Occipital lobe (tissue), 2 donors: ENCODE measurements around the gene SPATA32. TPM values are rescaled to one million over a fixed set of nuclear protein-coding genes. Genes with fewer than 3 reads are reported as not detected.

Source experiments
- DNase-seq: peaks from one replicate; lab custom pipeline; 2025; lab: John Stamatoyannopoulos, UW
- total RNA-seq: library from RNA; depleted of rRNA; stranded (reverse); fragments of >200 nt; gene quantifications from one replicate; pipeline ENCODE4 v1.2.3, GENCODE V29; 2014

Gene SPATA32
- total RNA-seq, 1 donor from 2014 or later: not detected

DNA sequence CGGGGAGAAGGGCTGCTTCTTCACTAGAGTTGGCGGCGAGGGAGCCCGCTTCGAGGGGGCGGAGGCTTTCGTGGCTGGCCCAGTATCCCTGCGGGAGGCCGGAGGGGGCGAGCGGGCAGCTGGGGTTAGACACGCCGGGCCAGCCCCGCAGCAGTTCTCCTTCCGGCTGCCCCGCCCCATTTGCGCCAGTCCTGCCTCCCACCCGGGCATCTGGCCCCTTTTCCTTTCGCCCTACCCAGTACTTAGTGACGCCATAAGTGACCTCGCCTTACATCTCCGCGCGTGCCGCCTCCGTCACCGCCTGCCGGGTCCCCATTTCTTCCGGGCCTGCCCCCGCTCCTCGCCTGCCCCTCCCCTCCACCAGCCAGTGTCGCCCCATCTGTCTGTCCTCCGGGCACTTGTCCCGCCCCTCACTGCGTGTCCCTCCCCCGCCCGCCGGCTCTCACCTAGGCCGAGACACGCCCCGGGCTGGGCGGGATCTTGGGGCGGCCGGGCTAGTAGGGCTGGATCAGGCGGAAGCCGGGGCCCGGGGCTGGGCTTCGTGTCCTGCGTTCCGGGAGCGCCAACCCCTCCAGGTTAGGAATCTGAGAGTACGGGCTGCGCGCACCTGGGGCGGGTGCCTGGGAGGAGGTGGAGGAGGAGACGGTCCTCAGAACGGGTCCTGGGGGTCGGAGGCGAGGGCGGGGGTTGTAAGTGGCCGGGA, 14.3 kb downstream of the SPATA32 start:
- peak; percentile 68 for DNase-seq

DNA sequence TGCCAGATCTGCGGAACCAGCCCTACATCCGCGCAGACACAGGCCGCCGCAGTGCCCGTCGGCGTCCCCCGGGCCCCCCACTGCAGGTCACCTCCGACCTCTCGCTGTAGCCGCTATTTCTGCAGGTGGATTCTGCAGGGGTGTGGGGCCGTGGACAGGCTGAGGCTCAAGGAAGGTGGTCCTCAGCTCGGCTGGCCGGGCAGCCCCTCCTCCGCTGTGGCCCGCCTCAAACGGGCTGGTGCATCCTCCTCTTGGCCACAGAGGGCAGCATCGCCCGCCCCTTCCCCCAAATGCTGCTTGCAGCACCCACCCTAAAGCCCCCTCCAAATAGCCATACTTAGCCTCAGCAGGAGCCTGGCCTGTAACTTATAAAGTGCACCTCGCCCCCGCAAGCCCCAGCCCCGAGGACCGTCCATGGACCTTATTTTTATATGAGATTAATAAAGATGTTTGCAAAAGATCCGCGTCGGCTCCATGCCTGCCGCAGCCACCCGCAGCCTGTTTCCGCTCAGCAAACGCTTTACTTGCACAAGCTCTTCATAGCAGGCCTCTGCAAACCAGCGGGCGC, 14.9 kb downstream of the SPATA32 start:
- no peak for DNase-seq

DNA sequence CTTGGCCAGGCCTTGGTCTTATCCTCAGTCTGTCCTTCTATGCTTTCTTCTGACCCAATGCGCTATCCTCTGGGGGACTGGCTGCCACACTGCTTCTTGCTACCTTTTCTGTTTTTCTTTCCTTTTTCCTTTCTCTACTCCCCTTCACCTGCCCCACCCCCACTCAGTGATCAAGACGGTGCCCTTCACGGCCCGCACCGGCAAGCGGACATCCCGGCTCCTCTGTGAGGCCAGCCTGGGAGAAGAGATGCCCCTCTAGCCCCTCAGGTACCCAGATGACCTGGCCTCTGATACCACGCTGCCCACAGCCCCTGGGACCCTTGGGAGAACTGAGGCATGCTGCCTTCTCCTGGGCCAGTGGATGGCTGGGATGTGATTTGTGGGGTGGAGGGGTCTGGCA, 15.6 kb downstream of the SPATA32 start:
- DNase-seq: no peak

DNA sequence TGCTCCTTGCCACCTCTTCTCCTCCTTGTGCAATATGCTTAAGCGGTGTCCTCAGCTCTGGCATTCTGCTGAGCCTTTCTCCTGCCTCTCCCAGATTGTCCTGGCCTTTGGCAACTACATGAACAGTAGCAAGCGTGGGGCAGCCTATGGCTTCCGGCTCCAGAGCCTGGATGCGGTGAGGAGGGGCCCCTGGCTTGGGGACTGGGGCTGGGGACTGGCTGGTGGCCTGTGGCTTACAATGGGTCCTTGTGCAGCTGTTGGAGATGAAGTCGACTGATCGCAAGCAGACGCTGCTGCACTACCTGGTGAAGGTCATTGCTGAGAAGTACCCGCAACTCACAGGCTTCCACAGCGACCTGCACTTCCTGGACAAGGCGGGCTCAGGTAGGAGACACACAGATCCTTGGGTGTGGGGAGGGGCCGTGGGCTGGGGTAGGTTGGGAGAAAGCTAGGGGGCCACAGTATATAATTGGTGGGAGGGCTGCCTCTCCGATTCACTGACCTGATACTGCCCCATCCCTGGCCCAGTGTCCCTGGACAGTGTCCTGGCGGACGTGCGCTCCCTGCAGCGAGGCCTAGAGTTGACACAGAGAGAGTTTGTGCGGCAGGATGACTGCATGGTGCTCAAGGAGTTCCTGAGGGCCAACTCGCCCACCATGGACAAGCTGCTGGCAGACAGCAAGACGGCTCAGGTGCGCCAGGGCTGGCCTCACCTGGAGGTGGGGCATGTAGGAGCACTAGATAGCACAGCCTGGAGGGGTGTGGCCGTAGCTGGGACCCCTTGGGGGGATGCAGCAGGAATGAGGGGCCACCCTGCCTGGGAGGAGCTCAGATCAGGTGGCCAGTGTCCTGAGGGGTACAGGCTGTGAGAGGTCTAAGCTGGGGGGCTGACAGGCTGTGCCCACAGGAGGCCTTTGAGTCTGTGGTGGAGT, 16.9 kb downstream of the SPATA32 start:
- DNase-seq: no peak

DNA sequence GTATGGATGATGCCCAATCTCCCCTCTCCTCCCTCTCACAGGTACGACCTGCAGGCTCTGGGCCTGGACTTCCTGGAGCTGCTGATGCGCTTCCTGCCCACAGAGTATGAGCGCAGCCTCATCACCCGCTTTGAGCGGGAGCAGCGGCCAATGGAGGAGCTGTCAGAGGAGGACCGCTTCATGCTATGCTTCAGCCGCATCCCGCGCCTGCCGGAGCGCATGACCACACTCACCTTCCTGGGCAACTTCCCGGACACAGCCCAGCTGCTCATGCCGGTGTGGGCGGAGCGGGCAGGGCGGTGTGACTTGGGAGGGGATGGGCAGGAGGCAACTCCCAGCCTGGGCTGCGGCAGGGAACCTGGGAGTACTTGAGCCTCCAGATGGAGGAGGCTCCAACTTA, 18.1 kb downstream of the SPATA32 start:
- no peak for DNase-seq

DNA sequence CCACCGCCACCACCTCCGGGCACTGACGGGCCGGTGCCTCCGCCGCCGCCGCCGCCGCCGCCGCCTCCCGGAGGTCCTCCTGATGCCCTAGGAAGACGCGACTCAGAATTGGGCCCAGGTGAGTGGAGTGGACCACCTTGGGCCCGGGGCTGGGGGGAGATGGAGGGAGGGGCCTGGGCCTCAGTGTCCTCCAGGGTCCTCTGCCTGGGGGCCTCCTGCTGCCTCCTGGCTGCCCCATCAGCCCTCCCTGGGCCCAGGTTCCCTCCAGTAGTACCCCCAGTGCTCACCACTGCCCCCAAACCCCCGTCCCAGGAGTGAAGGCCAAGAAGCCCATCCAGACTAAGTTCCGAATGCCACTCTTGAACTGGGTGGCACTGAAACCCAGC, 19.9 kb downstream of the SPATA32 start:
- DNase-seq: no peak

DNA sequence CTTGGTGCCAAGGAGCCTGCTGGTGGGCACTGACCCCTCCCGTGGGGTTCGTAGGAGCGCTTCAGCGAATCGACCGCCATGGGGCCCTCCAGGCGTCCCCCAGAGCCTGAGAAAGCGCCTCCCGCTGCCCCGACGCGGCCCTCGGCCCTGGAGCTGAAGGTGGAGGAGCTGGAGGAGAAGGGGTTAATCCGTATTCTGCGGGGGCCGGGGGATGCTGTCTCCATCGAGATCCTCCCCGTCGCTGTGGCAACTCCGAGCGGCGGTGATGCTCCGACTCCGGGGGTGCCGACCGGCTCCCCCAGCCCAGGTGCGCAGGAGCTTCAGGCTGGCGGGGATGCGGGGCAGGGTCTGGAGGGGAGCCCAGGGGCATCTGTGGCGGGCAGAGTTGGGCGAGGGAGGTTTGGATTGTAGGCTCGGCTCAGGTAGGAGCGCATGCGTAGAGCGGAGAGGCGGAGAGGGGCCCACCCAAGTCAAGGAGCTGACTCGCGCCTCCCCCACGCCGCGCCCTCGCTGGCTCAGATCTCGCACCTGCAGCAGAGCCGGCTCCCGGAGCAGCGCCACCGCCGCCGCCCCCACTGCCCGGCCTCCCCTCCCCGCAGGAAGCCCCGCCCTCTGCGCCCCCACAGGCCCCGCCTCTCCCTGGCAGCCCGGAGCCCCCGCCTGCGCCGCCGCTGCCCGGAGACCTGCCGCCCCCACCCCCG, 20.4 kb downstream of the SPATA32 start:
- no peak for DNase-seq

DNA sequence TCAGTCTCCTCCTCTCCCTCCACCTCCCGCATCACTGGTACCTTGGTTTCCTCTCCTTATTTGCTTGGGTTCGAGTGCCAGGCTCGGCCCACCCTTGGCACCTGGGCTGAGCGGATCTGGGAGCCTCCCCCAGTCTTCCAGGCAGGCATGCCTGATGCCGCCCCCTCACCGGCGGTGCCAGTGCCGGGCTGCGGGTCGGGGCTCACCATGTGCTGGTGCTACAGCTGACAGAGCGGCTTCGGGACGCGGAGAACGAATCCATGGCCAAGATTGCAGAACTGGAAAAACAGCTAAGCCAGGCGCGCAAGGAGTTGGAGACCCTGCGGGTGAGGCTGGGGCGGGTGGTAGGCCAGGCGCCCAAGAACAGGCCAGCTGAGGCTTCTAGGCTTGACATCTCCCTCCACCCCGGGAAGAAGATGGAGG, 21.0 kb downstream of the SPATA32 start:
- DNase-seq: peak; percentile 54

DNA sequence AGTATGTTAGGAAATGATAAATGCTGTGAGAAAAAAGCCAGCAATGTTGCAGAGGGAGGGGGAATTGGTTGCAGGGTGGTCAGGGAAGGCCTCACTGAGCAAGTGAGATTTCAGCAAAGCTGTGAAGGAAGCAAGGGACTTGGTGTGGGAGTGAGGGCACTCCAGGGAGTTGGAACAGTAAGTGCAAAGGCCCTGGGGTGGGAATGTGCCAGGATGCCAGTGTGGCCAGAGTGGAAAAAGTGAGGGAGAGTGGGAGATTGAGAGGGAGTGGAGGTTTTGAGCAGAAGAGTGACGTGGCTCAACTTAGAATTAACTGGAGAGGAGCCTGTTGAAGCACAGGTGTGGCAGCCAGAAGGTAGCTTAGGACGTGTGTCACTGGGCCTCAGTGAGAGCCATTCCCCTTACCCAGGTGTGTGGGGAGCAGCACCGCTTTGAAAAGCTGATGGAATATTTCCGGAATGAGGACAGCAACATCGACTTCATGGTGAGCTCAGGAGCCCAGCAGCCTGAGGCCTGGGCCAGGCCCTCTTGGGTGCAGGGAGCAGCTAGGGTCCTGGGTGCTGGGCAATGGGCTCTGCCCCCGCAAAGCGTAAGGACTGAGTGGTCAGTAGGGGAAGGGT, 23.6 kb downstream of the SPATA32 start:
- no peak for DNase-seq

DNA sequence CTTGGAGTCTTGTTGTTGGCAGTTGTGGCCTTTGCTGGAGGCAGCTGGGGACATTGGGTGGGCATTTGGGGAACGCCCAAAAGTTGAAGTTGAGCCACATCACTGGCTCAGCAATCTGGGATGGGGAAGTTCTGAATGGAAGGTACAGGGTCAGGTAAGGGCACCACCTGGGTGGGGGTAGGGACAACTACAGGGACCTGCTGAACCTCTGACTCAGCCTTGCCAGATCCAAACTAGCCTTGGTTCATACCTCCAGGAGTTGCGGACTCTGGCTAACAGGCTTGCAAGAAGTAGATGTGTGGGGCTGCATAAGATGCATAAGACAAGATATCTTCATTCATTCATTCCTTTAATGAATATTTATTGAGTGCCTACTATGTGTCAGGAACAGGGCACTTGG, 24.2 kb downstream of the SPATA32 start:
- DNase-seq: no peak

DNA sequence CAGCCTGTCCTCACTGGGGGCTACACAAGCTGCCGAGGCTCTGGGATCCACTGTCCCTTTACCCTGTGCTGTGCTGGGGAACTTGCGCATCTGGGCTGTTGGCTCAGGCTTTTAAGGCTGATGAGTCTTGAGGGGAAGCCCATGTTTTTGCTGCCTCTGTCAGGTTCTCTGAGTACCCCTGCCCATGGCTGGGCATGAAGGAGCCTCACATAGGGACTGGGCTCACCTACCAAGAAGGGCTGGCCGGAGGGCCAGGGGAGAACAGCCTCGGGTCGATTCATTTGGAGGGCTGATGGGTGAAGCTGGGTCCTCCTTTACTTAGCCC, 25.6 kb downstream of the SPATA32 start:
- DNase-seq: no peak

DNA sequence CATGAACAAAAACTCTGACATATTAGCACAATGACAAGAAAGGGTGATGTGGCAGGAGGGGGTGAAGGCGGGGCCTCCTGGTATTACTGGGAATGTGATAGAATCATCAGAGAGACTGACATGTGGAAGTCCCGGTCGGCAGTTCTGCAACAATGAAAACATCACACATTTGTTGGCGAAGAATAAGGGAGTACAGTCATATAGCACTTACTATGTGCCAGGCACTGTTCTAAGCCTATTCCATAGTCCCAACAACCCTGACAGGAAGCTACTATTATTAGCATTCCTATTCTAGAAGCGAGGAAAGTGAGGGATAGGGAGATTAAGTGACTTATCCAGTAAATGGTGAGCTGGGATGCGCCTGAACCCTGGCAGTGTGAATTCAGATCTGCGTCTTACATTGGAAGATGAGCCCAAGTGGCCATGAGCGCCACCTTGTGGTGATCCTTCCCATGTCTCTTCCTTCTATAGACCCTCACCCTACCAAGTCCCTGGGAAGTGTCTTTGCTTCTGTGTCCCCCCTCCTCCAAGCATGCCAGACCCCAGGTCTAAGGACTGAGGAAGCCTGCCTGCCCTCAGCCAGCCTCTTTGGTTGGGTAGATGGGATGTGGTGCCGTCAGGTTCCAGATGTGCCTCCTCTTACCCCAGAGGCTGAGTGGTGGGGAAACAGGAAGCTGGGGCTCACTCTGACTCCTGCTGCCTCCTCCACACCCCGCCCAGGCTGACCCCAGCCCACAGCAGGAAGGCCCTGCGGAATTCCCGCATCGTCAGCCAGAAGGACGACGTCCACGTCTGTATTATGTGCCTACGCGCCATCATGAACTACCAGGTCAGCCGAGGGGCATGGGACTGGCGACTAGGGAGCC, 26.2 kb downstream of the SPATA32 start:
- no peak for DNase-seq

DNA sequence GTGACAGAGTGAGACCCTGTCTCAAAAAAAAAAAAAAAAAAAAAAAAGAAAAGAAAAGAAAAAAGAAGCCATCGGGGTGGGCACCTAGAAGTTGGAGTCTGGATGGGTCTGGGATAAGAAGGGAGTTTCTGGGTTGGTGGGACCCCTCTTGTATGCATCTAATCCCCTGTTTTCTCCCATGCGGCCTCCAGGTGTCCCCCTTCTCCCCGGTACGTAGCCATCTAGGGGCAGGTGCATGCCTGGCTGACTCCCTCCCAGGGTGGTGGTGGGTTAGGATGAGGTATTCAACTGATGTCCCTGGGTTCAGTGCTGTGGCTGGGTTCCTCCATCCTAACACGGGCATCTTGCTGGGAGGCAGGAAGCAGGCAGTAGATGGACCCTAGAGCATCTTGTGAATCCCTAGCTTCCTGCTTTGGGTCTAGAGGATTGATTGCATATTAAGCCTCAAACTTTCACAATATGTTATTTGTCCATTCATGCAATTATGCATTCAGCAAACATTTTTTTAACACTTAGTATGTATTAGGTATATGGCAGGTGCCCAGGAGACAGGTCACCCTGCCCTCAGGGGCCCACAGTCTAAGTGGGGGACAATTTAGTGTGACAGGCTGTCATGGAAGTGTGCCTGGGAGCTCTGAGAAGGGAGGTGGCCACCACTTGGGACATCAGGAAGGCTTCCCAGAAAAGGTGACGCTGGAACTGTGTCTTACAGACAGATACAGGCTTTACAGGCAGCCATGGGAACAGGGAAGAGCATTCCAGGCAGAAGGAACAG, 27.1 kb downstream of the SPATA32 start:
- DNase-seq: no peak

DNA sequence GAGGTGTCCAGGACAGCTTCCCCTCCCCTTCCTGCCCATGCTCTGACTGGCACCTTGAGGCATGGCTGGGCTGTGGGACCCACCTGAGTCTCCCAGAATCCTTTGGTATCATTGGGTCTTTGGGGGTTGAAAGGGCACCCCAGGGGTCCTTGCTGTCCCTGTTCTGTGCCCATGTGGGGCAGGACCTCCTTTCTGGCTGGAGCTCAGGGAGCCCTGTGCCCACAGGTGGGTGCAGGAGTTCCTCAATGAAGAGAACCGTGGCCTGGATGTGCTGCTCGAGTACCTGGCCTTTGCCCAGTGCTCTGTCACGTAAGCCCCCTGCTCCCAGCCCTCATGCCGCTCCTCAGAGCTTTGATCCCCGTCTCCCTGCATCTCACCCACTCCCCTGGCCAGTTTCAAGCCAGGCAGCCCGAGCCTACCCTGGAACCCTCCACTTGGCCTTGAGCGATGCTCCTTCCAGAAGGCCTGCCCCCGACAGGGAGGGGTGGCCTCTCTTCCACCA, 28.4 kb downstream of the SPATA32 start:
- no peak for DNase-seq

DNA sequence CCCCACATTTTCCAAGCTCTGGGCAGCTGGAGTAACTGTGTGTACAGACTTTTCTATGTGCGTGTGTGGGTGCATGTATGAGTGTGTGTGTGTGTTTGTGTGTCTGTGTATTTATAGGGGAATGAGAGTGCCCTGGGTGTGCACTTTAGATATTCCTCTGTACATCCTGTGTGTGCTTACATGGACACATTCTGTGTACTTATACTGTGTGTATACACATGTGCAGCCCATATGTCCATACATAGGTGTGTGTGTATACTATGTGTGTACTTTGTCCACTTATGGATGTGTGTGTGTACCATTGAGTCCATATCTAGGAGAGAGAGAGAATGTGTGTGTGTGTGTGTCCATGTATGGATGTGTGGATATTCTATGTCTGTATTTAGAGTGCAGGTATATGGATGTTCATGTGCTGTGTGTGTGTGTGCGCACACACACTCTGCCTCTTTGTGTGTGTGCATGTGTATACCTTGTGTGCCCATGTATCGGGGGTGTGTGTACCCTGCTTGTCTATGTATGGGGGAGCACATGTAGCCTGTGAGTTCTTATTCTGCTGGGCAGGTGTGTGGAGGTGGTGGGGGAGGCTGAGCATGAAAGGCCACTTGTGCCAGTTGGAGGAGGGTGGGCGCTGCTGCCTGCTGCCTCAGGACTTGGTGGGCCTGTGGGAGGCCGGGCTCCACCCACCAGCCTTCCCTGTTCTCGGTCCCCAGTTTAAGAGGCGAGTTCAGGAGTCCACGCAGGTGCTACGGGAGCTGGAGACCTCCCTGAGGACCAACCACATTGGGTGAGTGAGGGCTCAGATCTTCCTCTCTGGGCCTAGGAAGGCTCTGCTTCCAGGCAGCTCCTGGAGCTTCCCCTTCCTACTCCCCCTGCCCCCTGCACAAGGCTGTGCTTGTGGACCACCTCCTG, 29.1 kb downstream of the SPATA32 start:
- no peak for DNase-seq

DNA sequence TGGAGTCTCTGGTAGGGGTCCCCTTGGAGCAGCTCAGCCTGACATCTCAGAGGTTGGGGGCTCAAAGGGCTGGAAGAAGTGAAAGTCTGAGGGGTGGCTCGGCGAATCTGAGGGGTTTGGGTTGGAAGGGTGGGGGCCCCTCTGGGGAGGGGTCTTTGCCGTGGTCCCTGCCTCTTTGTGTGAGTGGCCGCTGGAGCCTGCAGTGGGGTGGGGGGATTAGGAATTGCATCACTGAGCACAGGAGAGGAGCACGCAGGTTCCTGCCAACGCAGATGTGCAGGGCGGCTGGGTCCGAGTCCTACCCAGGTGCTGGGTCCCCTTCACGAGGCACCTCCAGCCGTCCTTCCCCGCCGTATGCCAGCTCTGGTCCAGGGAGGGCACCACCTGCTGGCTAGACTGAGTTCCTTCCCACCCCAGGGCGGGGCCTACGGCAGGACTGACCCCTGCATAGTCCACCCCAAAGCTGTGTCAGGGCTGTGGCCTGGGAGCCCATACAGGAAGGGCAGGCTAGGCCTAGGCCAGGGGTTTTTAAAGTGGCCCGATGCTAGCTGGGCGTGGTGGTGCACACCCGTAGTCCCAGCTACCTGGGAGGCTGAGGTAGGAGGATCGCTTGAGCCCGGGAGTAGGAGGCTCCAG, 30.3 kb downstream of the SPATA32 start:
- DNase-seq: no peak

DNA sequence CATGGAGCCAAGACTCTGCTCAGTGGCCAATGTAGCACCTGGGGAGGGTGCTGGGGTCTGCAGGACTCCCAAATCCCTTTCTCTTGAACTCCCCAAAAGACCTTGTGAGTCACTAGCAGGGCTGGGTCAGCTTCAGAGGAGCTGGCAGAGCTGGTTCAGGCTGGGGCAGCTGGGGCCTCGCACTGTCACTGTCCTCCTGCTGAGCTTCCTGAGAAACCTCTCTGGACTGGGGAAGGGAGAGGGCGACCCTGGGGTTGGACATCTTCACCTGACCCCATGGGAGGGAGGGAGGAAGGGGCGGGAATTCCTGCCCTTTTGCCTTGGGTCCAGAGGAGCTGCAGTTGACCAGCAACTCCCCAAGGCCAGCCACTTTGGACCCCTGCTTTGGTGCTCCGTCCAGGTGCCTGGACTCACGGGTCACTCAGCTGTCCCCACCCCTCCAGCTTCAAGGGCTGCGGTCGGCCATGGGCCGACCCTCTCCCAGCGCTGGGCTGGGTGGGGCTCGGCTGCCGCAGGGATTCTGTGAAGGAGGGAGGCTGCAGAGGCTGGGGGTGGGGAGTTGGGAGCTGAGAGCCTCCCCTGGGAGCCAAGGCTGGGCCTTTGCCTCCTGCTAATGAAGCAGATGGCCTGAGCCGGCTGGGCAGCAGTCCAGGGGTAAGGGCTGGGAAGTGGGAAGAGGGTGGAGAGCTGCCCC, 31.0 kb downstream of the SPATA32 start:
- DNase-seq: no peak
